ENCODE data around the gene TRPM3.

Gene TRPM3

GRCh38 chr9:70630971-70631370, 490.4 kb downstream of the TRPM3 start:
- in situ Hi-C loops (cut with MboI; ENCODE audit: low pct_unique_long_range_greater_than_20kb, low sequenced_read_pairs, unreplicated experiment): loop anchor here (25.0 kb wide), 2 partner anchors 381 to 631 kb away; no protein-coding TSS in a partner anchor
- no peak for DNase-seq (ENCODE audit: low spot score)
- no peak for TF ChIP-seq CTCF (IDR thresholded peaks at IDR 0.05; ENCODE audit: extremely low read depth, insufficient read depth, missing control alignments)

GRCh38 chr9:70629080-70629685, 492.2 kb downstream of the TRPM3 start:
- peak; percentile 24 for DNase-seq (ENCODE audit: low spot score)
- in situ Hi-C loops (cut with MboI; ENCODE audit: low pct_unique_long_range_greater_than_20kb, low sequenced_read_pairs, unreplicated experiment): loop anchor here (25.0 kb wide), 2 partner anchors 383 to 633 kb away; no protein-coding TSS in a partner anchor
- TF ChIP-seq CTCF (IDR thresholded peaks at IDR 0.05; ENCODE audit: extremely low read depth, insufficient read depth, missing control alignments): peak; percentile 30

GRCh38 chr9:70625078-70625477, 496.3 kb downstream of the TRPM3 start:
- in situ Hi-C loops (cut with MboI; ENCODE audit: low pct_unique_long_range_greater_than_20kb, low sequenced_read_pairs, unreplicated experiment): loop anchor here (25.0 kb wide), 2 partner anchors 387 to 637 kb away; no protein-coding TSS in a partner anchor
- DNase-seq (ENCODE audit: low spot score): no peak
- TF ChIP-seq CTCF (IDR thresholded peaks at IDR 0.05; ENCODE audit: extremely low read depth, insufficient read depth, missing control alignments): no peak

- in situ Hi-C loops (cut with MboI; ENCODE audit: low pct_unique_long_range_greater_than_20kb, low sequenced_read_pairs, unreplicated experiment): no loop called here
- DNase-seq (ENCODE audit: low spot score): no peak
These were observed 502.6 kb downstream of the TRPM3 start for GRCh38 chr9:70618784-70619183.

GRCh38 chr9:70617033-70617828, 504.2 kb downstream of the TRPM3 start:
- no peak for DNase-seq (ENCODE audit: low spot score)
- TF ChIP-seq CTCF (IDR thresholded peaks at IDR 0.05; ENCODE audit: extremely low read depth, insufficient read depth, missing control alignments): no peak
- in situ Hi-C loops (cut with MboI; ENCODE audit: low pct_unique_long_range_greater_than_20kb, low sequenced_read_pairs, unreplicated experiment): no loop called here

More at GRCh38 chr9:70618784-70619183, 502.6 kb downstream of the TRPM3 start:
- TF ChIP-seq CTCF (IDR thresholded peaks at IDR 0.05; ENCODE audit: extremely low read depth, insufficient read depth, missing control alignments): no peak

- no peak for DNase-seq (ENCODE audit: low spot score)
- no peak for TF ChIP-seq CTCF (IDR thresholded peaks at IDR 0.05; ENCODE audit: extremely low read depth, insufficient read depth, missing control alignments)
- in situ Hi-C loops (cut with MboI; ENCODE audit: low pct_unique_long_range_greater_than_20kb, low sequenced_read_pairs, unreplicated experiment): no loop called here
These were observed 505.0 kb downstream of the TRPM3 start for GRCh38 chr9:70616228-70616990.
